Muscle of leg (tissue), 11 donors: ENCODE results near the gene GLIPR2. TPM values are rescaled to one million over a fixed set of nuclear protein-coding genes. Genes with fewer than 3 reads are reported as not detected.
"Not testable (repeated sequence)": the region's sequence is repeated elsewhere in the genome, so short reads cannot be mapped to it uniquely, and the experiment has no call there.

Experiments used
- DNase-seq: peaks from one replicate; pipeline ENCODE4 v3.0.0; 2013
- H3K27ac ChIP-seq: one replicate; pipeline ENCODE4 v1.5.1; 2013; ENCODE audit warnings: mild to moderate bottlenecking, low read length, control low read depth
- H3K27me3 ChIP-seq: one replicate; pipeline ENCODE4 v1.6.1; 2013; ENCODE audit warnings: low read length; ENCODE audit not compliant: control insufficient read depth, insufficient read depth
- H3K36me3 ChIP-seq: one replicate; pipeline ENCODE4 v1.6.1; 2013; ENCODE audit warnings: low read length; ENCODE audit not compliant: control insufficient read depth, insufficient read depth
- H3K4me1 ChIP-seq: one replicate; pipeline ENCODE4 v1.6.1; 2013; ENCODE audit warnings: low read length; ENCODE audit not compliant: control insufficient read depth, insufficient read depth
- H3K4me3 ChIP-seq: one replicate; pipeline ENCODE4 v1.5.1; 2013; ENCODE audit warnings: low read length, control low read depth
- H3K9me3 ChIP-seq: replicated peaks from 2 replicates; pipeline ENCODE4 v1.6.1; 2013; ENCODE audit warnings: low read depth, low read length; ENCODE audit not compliant: control insufficient read depth
- WGBS: methylation state at CpG from one replicate; pipeline ENCODE4 v1.1.5; 2013; ENCODE audit warnings: missing lambda C conversion rate; ENCODE audit not compliant: insufficient coverage; 5-methylcytosine and 5-hydroxymethylcytosine counted together
- polyA plus RNA-seq, 8 donors: library from polyadenylated mRNA; unstranded; fragments of 120-200 nt; gene quantifications; one replicate each; pipeline versions ENCODE4 v1.2.1 to v1.2.3, GENCODE V29; 2013; ENCODE audit warnings: inconsistent platforms in 1 of 8, low replicate concordance in 1 of 8; ENCODE audit not compliant: insufficient read length in 8 of 8, insufficient read depth in 1 of 8
- total RNA-seq: library from RNA; stranded (reverse); fragments of 120-200 nt; gene quantifications from one replicate; pipeline ENCODE4 v1.2.4, GENCODE V29; 2013

The GLIPR2 gene
- total and polyA plus RNA-seq, 9 donors, result 61.4 to 159 (median 129) TPM

- peaks cover 22% of the 10 kb centered on the region for H3K4me1 ChIP-seq
- H3K27me3 ChIP-seq, result no peaks in the 10 kb centered on the region
- H3K27ac ChIP-seq, result no peak overlapping the region
- H3K4me3 ChIP-seq, result no peak overlapping the region
- no peaks in the 10 kb centered on the region for H3K36me3 ChIP-seq
- WGBS, result 87% methylated on average over 17 of the region's 17 CpGs
- no peaks in the 10 kb centered on the region for H3K9me3 ChIP-seq
- no peak for DNase-seq
Measured at GRCh38 chr9:36169708-36170107, 33.2 kb downstream of the GLIPR2 start.

GRCh38 chr9:36170531-36170930, 34.0 kb downstream of the GLIPR2 start:
- Histone ChIP-seq H3K4me3 (no peak overlapping the region), H3K27me3 (no peaks in the 10 kb centered on the region), H3K36me3 (no peaks in the 10 kb centered on the region), H3K27ac (no peak overlapping the region), H3K4me1 (peaks cover 14% of the 10 kb centered on the region), H3K9me3 (no peaks in the 10 kb centered on the region)
- WGBS, result 95% methylated on average over 13 of the region's 13 CpGs
- no peak for DNase-seq

- no peaks in the 10 kb centered on the region for H3K4me1 ChIP-seq
- H3K9me3 ChIP-seq, result no peaks in the 10 kb centered on the region
- WGBS, result 86% methylated on average over 2 of the region's 2 CpGs
- DNase-seq, result no peak
- H3K36me3 ChIP-seq, result no peaks in the 10 kb centered on the region
- no peaks in the 10 kb centered on the region for H3K27me3 ChIP-seq
- no peak overlapping the region for H3K4me3 ChIP-seq
- H3K27ac ChIP-seq, result no peak overlapping the region
Measured at GRCh38 chr9:36173861-36174260, 37.3 kb downstream of the GLIPR2 start.

DNA sequence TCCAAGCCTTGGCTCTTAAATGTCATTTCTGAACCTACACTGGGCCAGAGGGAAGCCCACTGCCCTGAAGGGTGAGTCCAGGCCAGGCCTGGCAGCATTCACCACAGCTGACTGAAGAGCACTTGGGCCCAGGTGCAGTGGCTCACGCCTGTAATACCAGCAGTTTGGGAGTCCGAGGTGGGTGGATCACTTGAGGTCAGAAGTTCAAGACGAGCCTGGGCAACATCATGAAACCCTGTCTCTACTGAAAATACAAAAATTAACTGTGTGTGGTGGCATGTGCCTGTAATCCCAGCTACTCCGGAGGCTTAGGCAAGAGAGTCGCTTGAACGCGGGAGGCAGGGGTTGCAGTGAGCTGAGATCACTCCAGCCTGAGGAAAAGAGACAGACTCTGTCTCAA, 37.7 kb downstream of the GLIPR2 start:
- Histone ChIP-seq H3K27me3 (no peaks in the 10 kb centered on the region), H3K4me1 (no peaks in the 10 kb centered on the region), H3K36me3 (no peaks in the 10 kb centered on the region), H3K4me3 (no peak overlapping the region), H3K27ac (no peak overlapping the region), H3K9me3 (no peaks in the 10 kb centered on the region)
- WGBS, result 43% methylated on average over 1 of the region's 7 CpGs
- DNase-seq, result no peak

GRCh38 chr9:36174731-36175130, 38.2 kb downstream of the GLIPR2 start:
- Histone ChIP-seq H3K4me3 (no peak overlapping the region), H3K4me1 (no peaks in the 10 kb centered on the region), H3K27me3 (no peaks in the 10 kb centered on the region), H3K36me3 (no peaks in the 10 kb centered on the region), H3K9me3 (no peaks in the 10 kb centered on the region), H3K27ac (no peak overlapping the region)
- WGBS, result 14% methylated on average over 1 of the region's 3 CpGs
- no peak for DNase-seq

DNA sequence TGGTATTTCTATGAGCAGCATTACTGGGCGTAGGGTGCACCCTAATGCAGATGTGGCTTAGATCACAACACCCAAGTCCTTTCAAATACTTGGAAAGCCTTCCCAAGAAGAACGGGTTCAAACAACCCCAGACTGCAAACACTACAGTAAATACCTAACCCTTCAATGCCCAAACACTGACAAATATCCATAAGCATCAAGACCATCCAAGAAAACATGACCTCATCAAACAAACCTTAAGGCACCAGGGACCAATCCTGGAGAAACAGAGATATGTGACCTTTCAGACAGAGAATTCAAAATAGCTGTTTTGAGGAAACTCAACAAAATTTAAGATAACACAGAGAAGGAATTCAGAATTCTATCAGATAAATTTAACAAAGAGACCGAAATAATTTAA, 38.7 kb downstream of the GLIPR2 start:
- H3K9me3 ChIP-seq, H3K27ac ChIP-seq, H3K4me1 ChIP-seq, H3K27me3 ChIP-seq, H3K4me3 ChIP-seq, DNase-seq, H3K36me3 ChIP-seq: not testable (repeated sequence)
- 90% methylated on average over 2 of the region's 3 CpGs for WGBS

GRCh38 chr9:36176496-36176895, 40.0 kb downstream of the GLIPR2 start:
- H3K36me3 ChIP-seq, H3K4me3 ChIP-seq, H3K9me3 ChIP-seq, H3K27ac ChIP-seq, DNase-seq, H3K27me3 ChIP-seq, H3K4me1 ChIP-seq: not testable (repeated sequence)
- 97% methylated on average over 6 of the region's 10 CpGs for WGBS

GRCh38 chr9:36177571-36177970, 41.0 kb downstream of the GLIPR2 start:
- no CpG with 5 or more reads among the region's 4 CpGs for WGBS
- H3K27ac ChIP-seq, result no peak overlapping the region
- no peak overlapping the region for H3K4me3 ChIP-seq
- no peaks in the 10 kb centered on the region for H3K9me3 ChIP-seq
- no peaks in the 10 kb centered on the region for H3K36me3 ChIP-seq
- no peaks in the 10 kb centered on the region for H3K27me3 ChIP-seq
- H3K4me1 ChIP-seq, result no peaks in the 10 kb centered on the region
- DNase-seq, result no peak

DNA sequence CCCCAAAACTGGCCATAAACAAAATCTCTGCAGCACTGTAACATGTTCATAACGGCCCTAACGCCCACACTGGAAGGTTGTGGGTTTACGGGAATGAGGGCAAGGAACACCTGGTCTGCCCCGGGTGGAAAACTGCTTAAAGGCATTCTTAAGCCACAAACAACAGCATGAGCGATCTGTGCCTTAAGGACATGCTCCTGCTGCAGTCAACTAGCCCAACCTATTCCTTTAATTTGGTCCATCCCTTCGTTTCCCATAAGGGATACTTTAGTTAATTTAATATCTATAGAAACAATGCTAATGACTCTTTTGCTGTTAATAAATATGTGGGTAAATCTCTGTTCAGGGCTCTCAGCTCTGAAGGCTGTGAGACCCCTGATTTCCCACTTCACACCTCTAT, 43.7 kb downstream of the GLIPR2 start:
- H3K4me1 ChIP-seq, H3K27ac ChIP-seq, DNase-seq, H3K36me3 ChIP-seq, H3K9me3 ChIP-seq, H3K27me3 ChIP-seq, H3K4me3 ChIP-seq: not testable (repeated sequence)
- 83% methylated on average over 2 of the region's 6 CpGs for WGBS

DNA sequence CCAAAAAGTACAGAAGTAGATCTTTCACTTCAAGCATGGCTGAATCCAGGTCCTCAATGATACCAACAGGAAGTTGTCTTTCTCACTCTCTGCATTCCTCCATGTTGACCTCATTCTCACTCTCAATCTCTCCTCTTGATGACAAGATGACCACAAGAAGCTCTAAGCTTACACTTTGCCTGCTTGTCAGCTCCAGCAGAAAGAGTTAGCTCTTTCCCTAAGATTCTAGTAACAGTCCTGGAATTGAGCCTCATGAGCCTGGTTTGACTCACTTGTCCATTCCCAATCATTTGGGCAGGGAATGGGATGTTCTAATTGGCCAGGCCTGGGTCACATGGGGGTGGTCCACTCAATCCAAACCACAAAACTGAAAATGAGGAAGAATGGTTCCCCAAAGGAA, 50.9 kb downstream of the GLIPR2 start:
- H3K27me3 ChIP-seq, result peaks cover 3% of the 10 kb centered on the region
- H3K4me3 ChIP-seq, result no peak overlapping the region
- H3K4me1 ChIP-seq, result peaks cover 12% of the 10 kb centered on the region
- no peak overlapping the region for H3K27ac ChIP-seq
- no peaks in the 10 kb centered on the region for H3K9me3 ChIP-seq
- no peaks in the 10 kb centered on the region for H3K36me3 ChIP-seq
- DNase-seq, result no peak

DNA sequence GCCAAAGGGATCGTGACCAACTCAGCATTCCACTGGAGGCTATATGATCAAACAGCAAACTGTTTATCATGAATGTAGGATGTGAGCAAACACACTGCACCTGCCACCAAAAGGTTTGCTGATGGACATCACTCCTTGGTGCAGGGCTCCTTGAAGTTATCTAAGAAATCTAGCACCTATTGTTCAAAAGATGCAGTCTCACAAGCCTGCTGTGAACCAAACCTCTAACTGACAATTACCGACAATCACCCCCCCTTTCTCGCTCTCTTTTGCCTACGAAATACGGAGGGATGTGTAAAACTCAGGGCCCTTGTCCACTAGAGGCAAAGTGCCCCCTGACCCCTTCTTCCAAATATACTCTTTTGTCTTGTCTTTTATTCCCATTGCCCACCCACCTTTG, 51.7 kb downstream of the GLIPR2 start:
- Histone ChIP-seq H3K4me3 (no peak overlapping the region), H3K36me3 (no peaks in the 10 kb centered on the region), H3K27ac (no peak overlapping the region), H3K27me3 (peaks cover 3% of the 10 kb centered on the region), H3K9me3 (no peaks in the 10 kb centered on the region), H3K4me1 (peaks cover 17% of the 10 kb centered on the region)
- no peak for DNase-seq
- 85% methylated on average over 4 of the region's 5 CpGs for WGBS
